IMR-90 (cell line): ENCODE data around the gene TP53BP2. TPM values are rescaled to one million over a fixed set of nuclear protein-coding genes. Genes with fewer than 3 reads are reported as not detected.

Experiments
- ATAC-seq: fragments of 200-7000 bp; cut with Tn5 transposase; 2 replicates; pipeline ENCODE4 v1.9.1; 2020; ENCODE audit warnings: low read depth, mild to moderate bottlenecking, moderate library complexity
- BruUV-seq: library from RNA; stranded (reverse); fragments of 400-500 nt; replicated peaks from 2 replicates; lab custom pipeline; 2021; lab: Mats Ljungman, UMichigan
- CTCF ChIA-PET: fragments of 300-600 bp; formaldehyde crosslinking; extraction: SDS; loops from one replicate; lab custom pipeline; 2021; ENCODE audit warnings: antibody characterized with exemption; lab: Yijun Ruan, JAX
- POLR2A ChIA-PET: fragments of 300-600 bp; sonication (Branson Sonifier 250); formaldehyde crosslinking; loops from one replicate; lab custom pipeline; 2022; ENCODE audit warnings: antibody characterized with exemption; ENCODE audit not compliant: unreplicated experiment; lab: Charles Lee
- DNase-seq: peaks from one replicate; pipeline ENCODE4 v3.0.0; 2013
- H2AFZ ChIP-seq: replicated peaks from 2 replicates; pipeline ENCODE3; 2013; ENCODE audit warnings: low read length, mild to moderate bottlenecking; ENCODE audit not compliant: poor library complexity
- H2AK5ac ChIP-seq: 2 replicates; pipeline ENCODE4 v1.6.1; 2013; ENCODE audit warnings: low read depth, low read length, inconsistent platforms
- H2AK9ac ChIP-seq: replicated peaks from 2 replicates; pipeline ENCODE3; 2013; ENCODE audit warnings: mild to moderate bottlenecking, low read depth, low read length, moderate library complexity; ENCODE audit not compliant: poor library complexity
- H2BK120ac ChIP-seq: 2 replicates; pipeline ENCODE4 v1.6.1; 2013; ENCODE audit warnings: low read depth, low read length, inconsistent platforms
- H2BK15ac ChIP-seq: 3 replicates; pipeline ENCODE4 v1.6.1; 2013; ENCODE audit warnings: low read depth, low read length, inconsistent platforms
- H2BK20ac ChIP-seq: 2 replicates; pipeline ENCODE4 v1.6.1; 2013; ENCODE audit warnings: low read depth, mild to moderate bottlenecking, inconsistent platforms, low read length, moderate library complexity
- H2BK5ac ChIP-seq: 2 replicates; pipeline ENCODE4 v1.6.1; 2013; ENCODE audit warnings: mild to moderate bottlenecking, low read depth, low read length, inconsistent platforms; ENCODE audit not compliant: poor library complexity, severe bottlenecking
- H3K14ac ChIP-seq: replicated peaks from 2 replicates; pipeline ENCODE4 v1.6.1; 2013; ENCODE audit warnings: low read depth, low read length, inconsistent platforms
- H3K18ac ChIP-seq: 2 replicates; pipeline ENCODE4 v1.6.1; 2013; ENCODE audit warnings: low read depth, low read length, control low read depth
- H3K23ac ChIP-seq: 2 replicates; pipeline ENCODE4 v1.6.1; 2013; ENCODE audit warnings: low read depth, low read length, inconsistent platforms
- H3K27ac ChIP-seq: 2 replicates; pipeline ENCODE4 v1.5.1; 2013; ENCODE audit warnings: mild to moderate bottlenecking, control low read depth, low read length; ENCODE audit not compliant: insufficient read depth
- H3K27me3 ChIP-seq: 2 replicates; pipeline ENCODE4 v1.6.1; 2013; ENCODE audit warnings: low read length; ENCODE audit not compliant: control insufficient read depth, insufficient read depth
- H3K36me3 ChIP-seq: 2 replicates; pipeline ENCODE4 v1.6.1; 2013; ENCODE audit warnings: low read length, mixed read lengths; ENCODE audit not compliant: control insufficient read depth, insufficient read depth
- H3K4ac ChIP-seq: 2 replicates; pipeline ENCODE4 v1.6.1; 2013; ENCODE audit warnings: low read depth, low read length, inconsistent platforms
- H3K4me1 ChIP-seq: 2 replicates; pipeline ENCODE4 v1.6.1; 2013; ENCODE audit warnings: low read length, mixed read lengths; ENCODE audit not compliant: control insufficient read depth, insufficient read depth
- H3K4me2 ChIP-seq: 2 replicates; pipeline ENCODE4 v1.6.1; 2013; ENCODE audit warnings: low read depth, mild to moderate bottlenecking, control low read depth, low read length, moderate library complexity
- H3K4me3 ChIP-seq: 2 replicates; pipeline ENCODE4 v1.5.1; 2013; ENCODE audit warnings: low read depth, mild to moderate bottlenecking, control low read depth, low read length, moderate library complexity; ENCODE audit not compliant: insufficient read depth
- H3K56ac ChIP-seq: 2 replicates; pipeline ENCODE4 v1.6.1; 2013; ENCODE audit warnings: low read length, inconsistent platforms; ENCODE audit not compliant: insufficient read depth; ENCODE audit errors: extremely low read depth
- H3K79me1 ChIP-seq, 2 experiments: 2 replicates each; pipeline ENCODE4 v1.6.1; 2013; ENCODE audit warnings: low read length in 2 of 2, inconsistent platforms in 1 of 2, low read depth in 1 of 2
- H3K9ac ChIP-seq: 2 replicates; pipeline ENCODE4 v1.6.1; 2013; ENCODE audit warnings: low read depth, low read length, control low read depth
- H3K9me1 ChIP-seq: 2 replicates; pipeline ENCODE4 v1.6.1; 2013; ENCODE audit warnings: low read length, inconsistent platforms; ENCODE audit not compliant: insufficient read depth
- H3K9me3 ChIP-seq: 2 replicates; pipeline ENCODE4 v1.6.1; 2013; ENCODE audit warnings: low read length; ENCODE audit not compliant: control insufficient read depth, insufficient read depth
- H4K20me1 ChIP-seq: 2 replicates; pipeline ENCODE4 v1.6.1; 2013; ENCODE audit warnings: low read length, inconsistent platforms; ENCODE audit not compliant: insufficient read depth
- H4K5ac ChIP-seq: 2 replicates; pipeline ENCODE4 v1.6.1; 2013; ENCODE audit warnings: mild to moderate bottlenecking, low read depth, low read length, control low read depth
- H4K8ac ChIP-seq, 2 experiments: 2 replicates each; pipeline ENCODE4 v1.6.1; 2013; ENCODE audit warnings: low read depth in 2 of 2, low read length in 2 of 2, control low read depth in 1 of 2, inconsistent platforms in 1 of 2
- H4K91ac ChIP-seq: 2 replicates; pipeline ENCODE4 v1.6.1; 2013; ENCODE audit warnings: low read depth, low read length, inconsistent platforms; ENCODE audit not compliant: insufficient read depth
- CEBPB ChIP-seq: IDR thresholded peaks from 2 replicates; pipeline ENCODE4 v1.6.1; 2012; ENCODE audit warnings: low read depth, low read length, improper control_type of control experiment
- CHD1 ChIP-seq: IDR thresholded peaks from 2 replicates; pipeline ENCODE4 v1.6.1; 2012; ENCODE audit warnings: low read depth, low read length, improper control_type of control experiment
- FOS ChIP-seq: fragments of 150-350 bp; IDR thresholded peaks from 2 replicates; pipeline ENCODE4 v1.6.1; 2016; ENCODE audit warnings: low read depth, low read length
- MAFK ChIP-seq: IDR thresholded peaks from 2 replicates; pipeline ENCODE4 v1.6.1; 2012; ENCODE audit warnings: low read depth, low read length, improper control_type of control experiment
- MXI1 ChIP-seq: IDR thresholded peaks from 2 replicates; pipeline ENCODE4 v1.6.1; 2012; ENCODE audit warnings: low read depth, mild to moderate bottlenecking, low read length, moderate library complexity, borderline replicate concordance
- POLR2A ChIP-seq: IDR thresholded peaks from 2 replicates; pipeline ENCODE4 v1.6.1; 2012; ENCODE audit warnings: mild to moderate bottlenecking, low read depth, low read length
- RAD21 ChIP-seq: IDR thresholded peaks from 2 replicates; pipeline ENCODE4 v1.6.1; 2012; ENCODE audit warnings: low read length, improper control_type of control experiment
- SMC3 ChIP-seq: fragments of 150-350 bp; IDR thresholded peaks from 2 replicates; pipeline ENCODE4 v1.6.1; 2016; ENCODE audit warnings: low read depth, mild to moderate bottlenecking, antibody characterized with exemption, low read length, moderate library complexity
- USF2 ChIP-seq: fragments of 150-350 bp; IDR thresholded peaks from 2 replicates; pipeline ENCODE4 v1.6.1; 2017; ENCODE audit warnings: mild to moderate bottlenecking, antibody characterized with exemption, low read length, low read depth
- WGBS, 2 experiments: methylation state at CpG; one replicate each; pipeline versions ENCODE4 v1.1.5 to v1.1.7; 2013; ENCODE audit warnings: missing lambda C conversion rate in 2 of 2; ENCODE audit not compliant: insufficient read length in 1 of 2; ENCODE audit errors: extremely low coverage in 2 of 2; 5-methylcytosine and 5-hydroxymethylcytosine counted together
- dilution Hi-C: fragments of 300-500 bp; cut with HindIII; formaldehyde crosslinking; loops from one replicate; pipeline ENCODE4 v1.14.3; 2018; ENCODE audit warnings: low sequenced_read_pairs; ENCODE audit not compliant: unreplicated experiment
- in situ Hi-C: fragments of 300-500 bp; cut with MboI; formaldehyde crosslinking; loops from 3 replicates; pipeline ENCODE4 v1.14.3; 2019; ENCODE audit warnings: low sequenced_read_pairs, inconsistent platforms, mixed read lengths
- intact Hi-C: fragments of 100-400 bp; cut with micrococcal nuclease; formaldehyde crosslinking; loops from 2 replicates; pipeline ENCODE4 v1.10.0; 2022
- polyA plus RNA-seq, 3 experiments: library from polyadenylated mRNA; depleted of rRNA; stranded (reverse); fragments of >200 nt; gene quantifications; 2 replicates each; pipeline ENCODE4 v1.2.3, GENCODE V29; 2012; ENCODE audit warnings: low replicate concordance in 1 of 3
- total RNA-seq: library from RNA; depleted of rRNA; stranded (reverse); fragments of >200 nt; gene quantifications from 2 replicates; pipeline ENCODE4 v1.2.3, GENCODE V29; 2012

The TP53BP2 gene
- total and polyA plus RNA-seq, 2 of the 4 experiments (the other 2 are of a cell fraction), result 19.9 to 35.0 TPM

- Histone ChIP-seq H3K4me1 (no peaks in the 10 kb centered on the region), H3K27me3 (no peaks in the 10 kb centered on the region), H2AFZ (no peak overlapping the region), H3K14ac (no peak overlapping the region), H2BK20ac (no peak overlapping the region), H4K91ac (no peak overlapping the region), H3K23ac (0 out of 2 replicates have a peak overlapping the region, but pooled peaks have one; percentile 24), H3K79me1 (peaks cover 3 to 43% of the 10 kb centered on the region in 2 experiments), H3K4me2 (no peak overlapping the region), H4K5ac (no peak overlapping the region), H3K36me3 (peaks cover 30% of the 10 kb centered on the region), H3K9me1 (peaks cover 3% of the 10 kb centered on the region; the same call in 1 of the 2 replicates), H2BK120ac (no peak overlapping the region), H3K9ac (no peak overlapping the region), H3K9me3 (no peaks in the 10 kb centered on the region), H2BK15ac (no peak overlapping the region), H4K8ac (no peak overlapping the region), H2BK5ac (no peak overlapping the region), H2AK9ac (no peak overlapping the region), H3K4ac (no peak overlapping the region), H3K4me3 (no peak overlapping the region), H3K56ac (no peak overlapping the region), H3K18ac (no peak overlapping the region), H2AK5ac (no peak overlapping the region), H3K27ac (no peak overlapping the region), H4K20me1 (peaks cover 4% of the 10 kb centered on the region)
- WGBS, 2 experiments, result 100% methylated on average over 1 of the region's 2 CpGs; no CpG with 5 or more reads in 1 of the 2 experiments
- DNase-seq (no peak), ATAC-seq (no peak)
- dilution Hi-C loops, result no loop called here
- intact Hi-C loops, result no loop called here
- POLR2A ChIA-PET, result no interaction called here
- CTCF ChIA-PET, result no interaction called here
- TF ChIP-seq MAFK (no peak), POLR2A (no peak), CEBPB (no peak), MXI1 (no peak), RAD21 (no peak), USF2 (no peak), CHD1 (no peak), FOS (no peak), SMC3 (no peak)
- no TSS peak for BruUV-seq
- in situ Hi-C loops, result no loop called here
These were observed 53.7 kb downstream of the TP53BP2 start for GRCh38 chr1:223792046-223792445.
